Thymus (tissue), 11 donors: ENCODE data around the gene PRADC1. TPM values are rescaled to one million over a fixed set of nuclear protein-coding genes. Genes with fewer than 3 reads are reported as not detected.

Experiments
- DNase-seq, 9 donors: peaks; one replicate each; pipeline ENCODE4 v3.0.0-alpha.2; 2013; ENCODE audit warnings: low spot score in 9 of 9, low read depth in 6 of 9, missing footprints in 1 of 9
- H3K27ac ChIP-seq, 2 donors: one replicate each; pipeline ENCODE4 v1.5.1; 2013; ENCODE audit warnings: control low read depth in 1 of 2, low read depth in 1 of 2, low read length in 1 of 2, mild to moderate bottlenecking in 1 of 2, moderate library complexity in 1 of 2
- H3K27me3 ChIP-seq, 2 donors: one replicate each; pipeline ENCODE4 v1.5.1; 2013; ENCODE audit warnings: low read length in 1 of 2; ENCODE audit not compliant: control insufficient read depth in 2 of 2, insufficient read depth in 1 of 2
- H3K36me3 ChIP-seq, 2 donors: one replicate each; pipeline ENCODE4 v1.5.1; 2013; ENCODE audit warnings: low read length in 1 of 2, mild to moderate bottlenecking in 1 of 2, moderate library complexity in 1 of 2; ENCODE audit not compliant: control insufficient read depth in 2 of 2, insufficient read depth in 2 of 2
- H3K4me1 ChIP-seq, 2 donors: one replicate each; pipeline ENCODE4 v1.5.1; 2013; ENCODE audit warnings: low read length in 2 of 2; ENCODE audit not compliant: control insufficient read depth in 2 of 2, insufficient read depth in 2 of 2
- H3K4me3 ChIP-seq, 2 donors: one replicate each; pipeline ENCODE4 v1.5.1; 2013; ENCODE audit warnings: low read length in 2 of 2, control low read depth in 1 of 2, mild to moderate bottlenecking in 1 of 2
- H3K9me3 ChIP-seq, 2 donors: one replicate each; pipeline ENCODE4 v1.5.1; 2013; ENCODE audit warnings: low read length in 1 of 2, mild to moderate bottlenecking in 1 of 2; ENCODE audit not compliant: control insufficient read depth in 2 of 2, insufficient read depth in 1 of 2
- WGBS: extraction: QIAGEN DNeasy Blood & Tissue Kit; methylation state at CpG from one replicate; pipeline ENCODE4 v1.1.7; 2013; 5-methylcytosine and 5-hydroxymethylcytosine counted together
- polyA plus RNA-seq: library from polyadenylated mRNA; stranded (reverse); fragments of 200-250 nt; gene quantifications from one replicate; pipeline ENCODE4 v1.2.3, GENCODE V29; 2013
- total RNA-seq: library from RNA; stranded (reverse); fragments of 120-200 nt; gene quantifications from one replicate; pipeline ENCODE4 v1.2.4, GENCODE V29; 2013
- donor health status: healthy.

PRADC1 gene
- total and polyA plus RNA-seq, 2 donors: 15.4 to 20.2 TPM

DNA sequence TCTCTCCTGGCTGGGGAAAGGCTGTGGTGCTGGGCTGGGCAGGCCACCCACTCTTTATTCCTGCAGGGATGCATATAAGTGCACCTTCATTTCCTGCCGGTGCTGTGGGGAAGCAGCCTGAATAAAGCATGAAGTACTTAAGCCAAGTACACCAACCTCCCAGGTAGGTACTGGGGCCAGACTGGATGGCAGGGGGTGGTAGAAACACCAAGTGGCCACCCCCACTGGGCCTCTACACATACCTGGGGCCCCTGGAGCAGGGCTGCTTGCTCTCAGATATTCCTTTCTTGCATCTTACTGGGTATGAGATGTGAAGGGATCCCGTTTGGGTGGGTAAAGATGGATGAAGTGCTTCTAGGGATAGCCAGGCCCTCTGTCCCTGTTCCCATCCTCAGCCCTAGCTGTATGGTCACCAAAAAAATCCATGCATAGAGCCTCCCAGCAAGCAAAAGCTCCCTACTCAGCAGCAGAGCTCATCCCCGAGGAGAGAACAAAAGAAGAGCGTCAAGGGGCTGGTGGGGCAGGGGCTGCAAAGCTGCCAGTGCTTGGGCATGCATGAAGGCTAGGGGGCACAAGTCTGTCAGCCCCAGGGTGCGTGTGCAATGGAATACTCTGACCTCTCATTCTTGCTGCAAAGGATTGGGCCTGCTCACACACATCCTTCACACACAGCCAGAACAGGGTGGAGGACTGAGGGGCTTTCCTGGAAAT is 23.0 kb upstream of the PRADC1 start:
- no peak for DNase-seq
- Histone ChIP-seq H3K4me1 (no peaks in the 10 kb centered on the region), H3K27me3 (no peaks in the 10 kb centered on the region), H3K9me3 (no peaks in the 10 kb centered on the region), H3K36me3 (peaks cover 61 to 63% of the 10 kb centered on the region in 2 donors), H3K4me3 (no peak overlapping the region), H3K27ac (no peak overlapping the region)
- WGBS: 94% methylated on average over 5 of the region's 5 CpGs

DNA sequence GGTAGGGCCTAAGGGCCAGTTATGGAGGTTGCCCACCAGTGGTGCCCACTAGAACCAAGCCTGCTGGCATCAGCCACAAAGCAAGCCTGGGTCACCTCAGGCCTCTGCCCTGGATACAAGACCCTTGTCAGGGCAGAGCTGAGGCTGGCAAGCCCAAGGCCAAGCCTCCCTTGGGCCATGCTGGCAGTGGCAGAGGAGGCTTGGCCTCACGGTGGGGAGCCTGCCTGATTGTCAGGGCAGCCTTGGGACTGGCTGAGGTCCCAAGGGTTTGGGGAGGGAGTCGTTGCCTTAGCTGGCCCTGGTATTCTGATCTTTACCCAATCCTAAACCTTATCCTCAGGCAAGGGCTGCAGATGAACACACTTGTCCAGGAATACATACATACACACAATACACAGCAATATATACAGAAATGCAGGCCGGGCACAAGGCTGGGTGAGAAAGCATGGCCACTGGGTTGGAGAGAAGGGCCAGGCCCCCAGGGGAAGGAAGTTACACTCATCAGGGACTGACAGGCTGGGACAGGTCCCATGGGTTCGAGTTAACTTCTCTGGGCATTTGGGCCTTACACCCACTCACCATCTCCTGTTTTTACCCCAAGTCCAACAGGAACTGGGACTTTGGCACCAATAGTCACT is 22.1 kb upstream of the PRADC1 start:
- Histone ChIP-seq H3K36me3 (peaks cover 67 to 68% of the 10 kb centered on the region in 2 donors), H3K4me3 (no peak overlapping the region), H3K4me1 (no peaks in the 10 kb centered on the region), H3K27me3 (no peaks in the 10 kb centered on the region), H3K27ac (no peak overlapping the region), H3K9me3 (no peaks in the 10 kb centered on the region)
- 94% methylated on average over 4 of the region's 4 CpGs for WGBS
- DNase-seq: no peak

DNA sequence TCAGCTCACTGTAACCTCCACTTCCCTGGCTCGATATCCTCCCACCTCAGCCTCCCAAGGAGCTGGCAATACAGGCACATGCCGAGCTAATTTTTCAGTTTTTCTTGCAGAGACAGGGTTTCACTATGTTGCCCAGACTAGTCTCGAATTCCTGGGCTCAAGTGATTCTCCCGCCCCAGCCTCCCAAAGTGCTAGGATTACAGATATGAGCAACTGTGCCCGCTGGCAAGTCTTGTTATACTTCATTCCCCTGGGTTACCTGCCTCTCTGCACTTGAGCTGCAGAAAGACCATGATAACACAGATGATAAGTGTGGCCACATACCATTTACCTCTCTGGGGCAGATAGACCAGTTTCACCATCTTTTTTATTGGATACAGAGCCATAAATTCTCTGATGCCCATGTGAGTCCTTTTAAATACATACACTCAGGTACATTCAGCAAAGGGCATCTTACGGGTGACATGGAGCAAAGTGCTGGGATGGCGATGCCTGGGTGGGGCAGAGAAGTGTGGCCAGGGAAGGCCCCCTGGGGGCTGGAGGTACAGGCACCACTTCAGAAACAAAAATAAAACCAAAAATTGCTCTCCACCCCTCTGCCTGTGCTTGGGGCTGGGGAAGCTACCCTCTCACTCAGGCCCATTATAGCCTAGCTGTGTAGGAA is 21.4 kb upstream of the PRADC1 start:
- Histone ChIP-seq H3K36me3 (peaks cover 68 to 72% of the 10 kb centered on the region in 2 donors), H3K27ac (no peak overlapping the region), H3K9me3 (no peaks in the 10 kb centered on the region), H3K27me3 (no peaks in the 10 kb centered on the region), H3K4me1 (no peaks in the 10 kb centered on the region), H3K4me3 (no peak overlapping the region)
- WGBS: 98% methylated on average over 7 of the region's 7 CpGs
- no peak for DNase-seq

DNA sequence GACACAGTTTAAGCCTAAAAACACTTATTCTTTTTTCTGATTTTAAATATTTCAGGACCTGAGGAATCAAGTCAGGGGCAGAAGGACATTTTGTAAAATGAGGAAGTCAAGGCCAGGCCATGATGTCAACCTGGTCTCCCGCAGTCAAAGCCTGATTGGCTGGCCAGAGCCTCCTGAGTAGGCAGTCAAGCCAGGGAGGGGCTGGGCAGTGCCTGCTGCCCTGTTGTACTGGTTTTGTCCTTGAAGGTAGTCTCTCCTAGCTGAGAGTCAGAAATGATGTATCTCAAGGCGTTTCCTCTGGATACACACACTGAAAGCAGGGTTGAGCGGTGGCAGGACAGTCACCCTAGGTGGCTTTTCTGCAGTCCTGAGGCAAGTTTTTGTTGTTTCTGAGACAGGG is 20.9 kb upstream of the PRADC1 start:
- Histone ChIP-seq H3K4me3 (no peak overlapping the region), H3K27ac (no peak overlapping the region), H3K4me1 (no peaks in the 10 kb centered on the region), H3K27me3 (no peaks in the 10 kb centered on the region), H3K9me3 (no peaks in the 10 kb centered on the region), H3K36me3 (peaks cover 68 to 72% of the 10 kb centered on the region in 2 donors)
- no peak for DNase-seq
- WGBS: 97% methylated on average over 3 of the region's 3 CpGs

DNA sequence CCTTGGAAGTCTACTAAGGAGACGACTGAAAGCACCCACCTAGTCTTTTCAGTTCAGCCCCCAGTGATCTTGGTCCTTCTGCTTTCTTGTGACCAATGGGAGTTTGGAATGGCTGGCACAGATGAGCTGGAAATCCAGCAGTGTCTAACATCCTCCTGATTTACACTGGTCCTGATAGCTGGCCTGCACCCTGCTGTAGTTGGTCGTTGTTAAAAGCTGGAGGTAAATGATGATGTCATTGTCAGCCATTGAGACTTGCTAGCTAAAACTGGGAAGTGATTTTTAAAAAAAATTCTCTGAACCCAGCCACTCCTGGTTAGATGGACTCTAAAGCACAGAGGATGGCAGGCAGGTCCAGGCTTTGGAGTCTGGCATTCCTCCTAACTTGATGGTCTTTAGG is 20.4 kb upstream of the PRADC1 start:
- H3K27ac ChIP-seq: no peak overlapping the region
- no peak for DNase-seq
- 74% methylated on average over 2 of the region's 2 CpGs for WGBS
- no peak overlapping the region for H3K4me3 ChIP-seq
- no peaks in the 10 kb centered on the region for H3K9me3 ChIP-seq
- H3K27me3 ChIP-seq: no peaks in the 10 kb centered on the region
- H3K4me1 ChIP-seq: no peaks in the 10 kb centered on the region
- peaks cover 69 to 73% of the 10 kb centered on the region in 2 donors for H3K36me3 ChIP-seq

DNA sequence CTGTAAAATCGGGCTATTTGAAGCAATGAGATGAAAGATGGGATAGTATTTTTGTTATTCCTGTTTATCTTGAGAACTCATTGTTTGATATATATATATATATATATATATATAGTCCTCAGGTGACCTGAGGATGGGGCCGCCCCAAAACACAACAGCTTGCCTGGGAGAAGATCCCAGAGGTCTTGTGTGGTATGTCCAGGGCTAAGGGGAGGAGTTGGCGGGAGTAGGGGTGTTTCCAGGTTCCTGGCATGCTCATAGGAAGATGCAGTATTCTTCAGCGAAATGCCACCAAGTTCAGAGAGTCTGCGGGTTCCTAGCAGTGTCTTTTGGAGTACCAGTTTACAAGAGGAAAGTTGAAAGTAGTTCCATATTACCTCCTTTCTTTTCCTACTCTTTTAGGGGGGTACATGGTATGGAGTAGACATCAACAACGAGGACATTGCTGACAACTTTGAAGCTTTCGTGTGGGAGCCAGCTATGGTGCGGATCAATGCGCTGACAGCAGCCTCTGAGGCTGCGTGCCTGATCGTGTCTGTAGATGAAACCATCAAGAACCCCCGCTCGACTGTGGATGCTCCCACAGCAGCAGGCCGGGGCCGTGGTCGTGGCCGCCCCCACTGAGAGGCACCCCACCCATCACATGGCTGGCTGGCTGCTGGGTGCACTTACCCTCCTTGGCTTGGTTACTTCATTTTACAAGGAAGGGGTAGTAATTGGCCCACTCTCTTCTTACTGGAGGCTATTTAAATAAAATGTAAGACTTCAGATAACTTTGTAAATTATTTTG is 19.4 kb upstream of the PRADC1 start:
- 94% methylated on average over 17 of the region's 17 CpGs for whole genome bisulfite sequencing
- Histone ChIP-seq H3K9me3 (no peaks in the 10 kb centered on the region), H3K4me3 (no peak overlapping the region), H3K27ac (no peak overlapping the region), H3K4me1 (no peaks in the 10 kb centered on the region), H3K27me3 (no peaks in the 10 kb centered on the region), H3K36me3 (peaks cover 78 to 79% of the 10 kb centered on the region in 2 donors)
- DNase-seq: no peak

DNA sequence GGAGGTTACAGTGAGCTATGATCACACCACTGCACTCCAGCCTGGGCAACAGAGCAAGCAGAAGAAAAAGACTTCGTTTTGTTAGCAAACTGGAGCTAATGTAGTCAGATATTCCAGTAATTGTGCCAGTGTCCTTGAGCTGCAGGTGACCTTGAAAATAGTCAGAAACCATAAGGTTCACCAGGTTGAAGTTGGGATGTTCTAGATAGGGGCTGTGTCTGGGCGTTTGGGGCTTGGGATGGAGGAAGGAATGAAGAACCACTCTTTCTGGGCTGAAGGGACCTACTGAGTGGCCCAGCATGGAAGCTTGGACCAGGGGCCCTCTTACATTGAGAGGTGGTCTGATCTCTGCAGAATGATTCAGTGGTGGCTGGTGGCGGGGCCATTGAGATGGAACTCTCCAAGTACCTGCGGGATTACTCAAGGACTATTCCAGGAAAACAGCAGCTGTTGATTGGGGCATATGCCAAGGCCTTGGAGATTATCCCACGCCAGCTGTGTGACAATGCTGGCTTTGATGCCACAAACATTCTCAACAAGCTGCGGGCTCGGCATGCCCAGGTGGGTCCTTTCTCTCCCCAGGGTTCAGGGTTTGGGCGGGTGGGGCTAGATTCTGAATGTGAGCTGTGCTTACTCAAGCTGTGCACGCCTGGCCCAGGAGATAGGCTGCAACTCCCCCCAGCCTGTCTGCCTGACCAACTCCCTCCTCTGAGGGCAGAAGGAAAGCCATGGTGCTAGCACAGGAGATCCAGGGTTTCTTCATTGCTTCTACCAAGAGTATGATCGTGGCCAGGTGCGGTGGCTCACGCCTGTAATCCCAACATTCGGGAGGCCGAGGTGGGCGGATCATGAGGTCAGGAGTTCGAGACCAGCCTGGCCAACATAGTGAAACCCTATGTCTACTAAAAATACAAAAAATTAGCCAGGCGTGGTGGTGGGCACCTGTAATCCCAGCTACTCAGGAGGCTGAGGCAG is 18.1 kb upstream of the PRADC1 start:
- Histone ChIP-seq H3K27me3 (no peaks in the 10 kb centered on the region), H3K27ac (no peak overlapping the region), H3K9me3 (no peaks in the 10 kb centered on the region), H3K4me3 (no peak overlapping the region), H3K4me1 (no peaks in the 10 kb centered on the region), H3K36me3 (peaks cover 89 to 91% of the 10 kb centered on the region in 2 donors)
- 96% methylated on average over 17 of the region's 17 CpGs for WGBS
- DNase-seq: no peak

DNA sequence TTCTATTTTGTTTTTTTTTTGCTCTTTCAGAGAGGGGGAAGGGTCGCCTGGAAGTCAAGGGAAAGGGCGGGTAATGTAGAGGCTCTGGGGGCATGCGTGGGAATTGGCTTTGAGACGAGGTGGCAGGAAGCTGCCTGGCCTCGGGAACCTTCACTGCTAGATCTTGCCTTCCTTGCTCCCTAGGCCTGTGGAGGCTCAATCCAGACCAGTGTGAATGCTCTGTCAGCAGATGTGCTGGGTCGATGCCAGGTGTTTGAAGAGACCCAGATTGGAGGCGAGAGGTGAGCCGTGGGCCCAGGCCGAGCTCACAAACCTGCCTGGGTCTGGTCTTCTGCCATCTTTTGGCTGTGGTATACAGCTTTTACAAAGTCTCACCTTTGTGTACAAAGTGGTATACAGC is 16.6 kb upstream of the PRADC1 start:
- DNase-seq: no peak
- Histone ChIP-seq H3K36me3 (peaks cover 97 to 98% of the 10 kb centered on the region in 2 donors), H3K27me3 (no peaks in the 10 kb centered on the region), H3K4me3 (no peak overlapping the region), H3K27ac (no peak overlapping the region), H3K4me1 (no peaks in the 10 kb centered on the region), H3K9me3 (no peaks in the 10 kb centered on the region)
- 95% methylated on average over 9 of the region's 9 CpGs for WGBS
